H1 (cell line): ENCODE data around the gene FBXO30. TPM values are rescaled to one million over a fixed set of nuclear protein-coding genes. Genes with fewer than 3 reads are reported as not detected.

ENCODE experiments used
- CTCF ChIA-PET: fragments of 300-600 bp; sonication (Branson Sonifier 250); formaldehyde crosslinking; loops from one replicate; lab custom pipeline; 2021; ENCODE audit not compliant: partially characterized antibody; lab: Charles Lee
- POLR2A ChIA-PET: fragments of 300-600 bp; sonication (Branson Sonifier 250); formaldehyde crosslinking; loops from one replicate; lab custom pipeline; 2021; ENCODE audit warnings: inconsistent platforms; ENCODE audit not compliant: partially characterized antibody; lab: Charles Lee
- DNase-seq, 2 experiments: peaks; one replicate each; pipeline versions ENCODE4 v3.0.0 to v3.0.0-alpha.2; 2010 to 2022; ENCODE audit warnings: low spot score in 2 of 2, low read depth in 1 of 2, mixed read lengths in 1 of 2
- FAIRE-seq: peaks from 2 replicates; lab custom pipeline; 2011; peaks lifted over from hg19 to GRCh38; lab: Jason Lieb, UNC
- H2AFZ ChIP-seq: 2 replicates; pipeline ENCODE4 v1.8.1; 2012; ENCODE audit warnings: low read length, inconsistent platforms
- H2AK5ac ChIP-seq: 2 replicates; pipeline ENCODE4 v1.6.1; 2013; ENCODE audit warnings: low read depth, low read length
- H2BK120ac ChIP-seq: replicated peaks from 2 replicates; pipeline ENCODE3; 2013; ENCODE audit warnings: low read depth, low read length, inconsistent platforms
- H2BK12ac ChIP-seq: 2 replicates; pipeline ENCODE4 v1.6.1; 2013; ENCODE audit warnings: low read depth, low read length
- H2BK15ac ChIP-seq: 2 replicates; pipeline ENCODE4 v1.6.1; 2013; ENCODE audit warnings: low read length
- H2BK20ac ChIP-seq: 2 replicates; pipeline ENCODE4 v1.6.1; 2013; ENCODE audit warnings: low read length
- H2BK5ac ChIP-seq: 2 replicates; pipeline ENCODE4 v1.6.1; 2013; ENCODE audit warnings: low read depth, low read length
- H3K14ac ChIP-seq: 2 replicates; pipeline ENCODE4 v1.6.1; 2013; ENCODE audit warnings: inconsistent platforms; ENCODE audit not compliant: insufficient read length
- H3K18ac ChIP-seq: 2 replicates; pipeline ENCODE4 v1.6.1; 2013; ENCODE audit warnings: low read length; ENCODE audit errors: extremely low read depth
- H3K23ac ChIP-seq: 2 replicates; pipeline ENCODE4 v1.6.1; 2013; ENCODE audit warnings: inconsistent platforms; ENCODE audit not compliant: insufficient read length
- H3K23me2 ChIP-seq: 2 replicates; pipeline ENCODE4 v1.6.1; 2013; ENCODE audit warnings: low read depth, low read length
- H3K27ac ChIP-seq: 2 replicates; pipeline ENCODE4 v1.6.1; 2011; ENCODE audit warnings: low read depth, low read length, inconsistent platforms
- H3K27me3 ChIP-seq, 4 experiments: replicated peaks in 1 of 4; 1 replicate in 1 of 4; 2 replicates in 3 of 4; pipeline versions ENCODE4 v1.6.1 to v1.8.1; 2011 to 2013; ENCODE audit warnings: low read length in 3 of 4, mild to moderate bottlenecking in 3 of 4, inconsistent platforms in 2 of 4, mixed read lengths in 2 of 4, moderate library complexity in 1 of 4; ENCODE audit not compliant: control insufficient read depth in 3 of 4, insufficient read depth in 3 of 4; ENCODE audit errors: extremely low read depth in 1 of 4
- H3K36me3 ChIP-seq, 4 experiments: 2 replicates each; pipeline versions ENCODE4 v1.6.1 to v1.8.1; 2011 to 2013; ENCODE audit warnings: mild to moderate bottlenecking in 4 of 4, low read length in 3 of 4, moderate library complexity in 2 of 4, control low read depth in 1 of 4, inconsistent platforms in 1 of 4; ENCODE audit not compliant: insufficient read depth in 4 of 4, control insufficient read depth in 2 of 4
- H3K4ac ChIP-seq: replicated peaks from 2 replicates; pipeline ENCODE3; 2013; ENCODE audit warnings: low read length, low read depth, mixed read lengths, inconsistent platforms; ENCODE audit not compliant: insufficient read length
- H3K4me1 ChIP-seq, 4 experiments: replicated peaks in 1 of 4; 1 replicate in 1 of 4; 2 replicates in 3 of 4; pipeline versions ENCODE4 v1.6.1 to v1.8.1; 2011 to 2013; ENCODE audit warnings: low read length in 3 of 4, inconsistent platforms in 2 of 4, mixed read lengths in 1 of 4; ENCODE audit not compliant: insufficient read depth in 4 of 4, control insufficient read depth in 3 of 4
- H3K4me2 ChIP-seq, 2 experiments: 2 replicates each; pipeline versions ENCODE4 v1.6.1 to v1.8.1; 2011 to 2013; ENCODE audit warnings: low read depth in 2 of 2, low read length in 2 of 2, control low read depth in 1 of 2, inconsistent platforms in 1 of 2, mild to moderate bottlenecking in 1 of 2; ENCODE audit not compliant: insufficient read depth in 1 of 2
- H3K4me3 ChIP-seq, 4 experiments: fragments of 200-600, 300-600 bp in 1 of 4; sonication (generic), shearing (Covaris generic), sonication (Bioruptor Twin) in 1 of 4; 2 replicates each; pipeline versions ENCODE4 v1.5.1 to v1.8.1; 2011 to 2016; ENCODE audit warnings: low read length in 4 of 4, low read depth in 3 of 4, control low read depth in 2 of 4, inconsistent platforms in 2 of 4, mild to moderate bottlenecking in 2 of 4, mixed read lengths in 1 of 4, moderate library complexity in 1 of 4; ENCODE audit not compliant: insufficient read depth in 2 of 4; ENCODE audit errors: extremely low read depth in 1 of 4
- H3K56ac ChIP-seq: replicated peaks from 2 replicates; pipeline ENCODE3; 2013; ENCODE audit warnings: low read depth, mild to moderate bottlenecking, mixed read lengths, low read length, inconsistent platforms; ENCODE audit not compliant: insufficient read length
- H3K79me1 ChIP-seq: 2 replicates; pipeline ENCODE4 v1.6.1; 2013; ENCODE audit warnings: low read depth, low read length, control low read depth
- H3K79me2 ChIP-seq, 2 experiments: 2 replicates each; pipeline versions ENCODE4 v1.6.1 to v1.8.1; 2012 to 2013; ENCODE audit warnings: low read length in 2 of 2, mild to moderate bottlenecking in 2 of 2, inconsistent platforms in 1 of 2; ENCODE audit not compliant: insufficient read depth in 2 of 2, control insufficient read depth in 1 of 2
- H3K9ac ChIP-seq, 4 experiments: replicated peaks in 1 of 4; 1 replicate in 1 of 4; 2 replicates in 3 of 4; pipeline versions ENCODE4 v1.6.1 to v1.8.1; 2011 to 2013; ENCODE audit warnings: low read depth in 3 of 4, low read length in 3 of 4, control low read depth in 2 of 4, mild to moderate bottlenecking in 2 of 4, moderate library complexity in 2 of 4, inconsistent platforms in 1 of 4; ENCODE audit errors: extremely low read depth in 1 of 4
- H3K9me3 ChIP-seq, 2 experiments: 2 replicates each; pipeline versions ENCODE4 v1.6.1 to v1.8.1; 2012 to 2013; ENCODE audit warnings: mild to moderate bottlenecking in 2 of 2, moderate library complexity in 2 of 2, control low read depth in 1 of 2, inconsistent platforms in 1 of 2, low read depth in 1 of 2, low read length in 1 of 2, mixed read lengths in 1 of 2; ENCODE audit not compliant: insufficient read depth in 2 of 2
- H4K20me1 ChIP-seq, 2 experiments: replicated peaks in 1 of 2; 2 replicates each; pipeline versions ENCODE3 to v1.8.1; 2011 to 2013; ENCODE audit warnings: inconsistent platforms in 2 of 2, low read length in 2 of 2, mild to moderate bottlenecking in 1 of 2; ENCODE audit not compliant: insufficient read depth in 2 of 2, control insufficient read depth in 1 of 2
- H4K5ac ChIP-seq: 2 replicates; pipeline ENCODE4 v1.6.1; 2013; ENCODE audit warnings: low read length, low read depth, mixed read lengths, inconsistent platforms; ENCODE audit not compliant: insufficient read length
- H4K8ac ChIP-seq: 2 replicates; pipeline ENCODE4 v1.8.0; 2013; ENCODE audit warnings: mild to moderate bottlenecking, moderate library complexity, low read length, inconsistent platforms; ENCODE audit not compliant: insufficient read depth; ENCODE audit errors: extremely low read depth
- H4K91ac ChIP-seq: replicated peaks from 2 replicates; pipeline ENCODE3; 2013; ENCODE audit warnings: low read length, mixed read lengths, inconsistent platforms; ENCODE audit not compliant: insufficient read length
- MAFK ChIP-seq: IDR thresholded peaks from 2 replicates; pipeline ENCODE4 v1.6.1; 2012; ENCODE audit warnings: low read depth, mild to moderate bottlenecking, improper control_type of control experiment, low read length
- TAF1 ChIP-seq: IDR thresholded peaks from 2 replicates; pipeline ENCODE4 v1.6.1; 2011; ENCODE audit warnings: mild to moderate bottlenecking, low read depth, low read length
- WGBS, 2 experiments: shearing (Covaris generic) in 1 of 2; methylation state at CpG; one replicate each; pipeline versions ENCODE4 v1.1.6 to v1.1.7; 2013 to 2015; ENCODE audit warnings: low lambda C conversion rate in 2 of 2, mixed read lengths in 2 of 2, inconsistent platforms in 1 of 2, low coverage in 1 of 2, missing lambda C conversion rate in 1 of 2; ENCODE audit not compliant: insufficient replicate concordance in 2 of 2, insufficient coverage in 1 of 2, insufficient read length in 1 of 2; ENCODE audit errors: extremely low coverage in 1 of 2, missing lambda C conversion rate in 1 of 2; 5-methylcytosine and 5-hydroxymethylcytosine counted together
- polyA plus RNA-seq, 7 experiments: library from polyadenylated mRNA; depleted of rRNA in 3 of 7; stranded (reverse) in 5 of 7; unstranded in 2 of 7; fragments of >200 nt in 5 of 7; fragments of 200-250 nt in 2 of 7; gene quantifications; 1 replicate in 5 of 7; 2 replicates in 1 of 7; 4 replicates in 1 of 7; pipeline versions ENCODE4 v1.2.1 to v1.2.3, GENCODE V29; 2011 to 2013; ENCODE audit warnings: missing spikeins in 2 of 7, mixed read lengths in 2 of 7
- total RNA-seq: library from RNA; stranded (reverse); fragmentation: NEBNext Ultra II Directional; extraction: Animal tissue kit (Norgen Biotek cat#: 25700); gene quantifications from 2 replicates; pipeline ENCODE4 v1.2.1, GENCODE V29; 2021

FBXO30 gene
- total and polyA plus RNA-seq, 2 of the 8 experiments (the other 6 are each of a cell fraction or from before 2014, with no cell fraction given), result 3.9 to 18.3 TPM

DNA sequence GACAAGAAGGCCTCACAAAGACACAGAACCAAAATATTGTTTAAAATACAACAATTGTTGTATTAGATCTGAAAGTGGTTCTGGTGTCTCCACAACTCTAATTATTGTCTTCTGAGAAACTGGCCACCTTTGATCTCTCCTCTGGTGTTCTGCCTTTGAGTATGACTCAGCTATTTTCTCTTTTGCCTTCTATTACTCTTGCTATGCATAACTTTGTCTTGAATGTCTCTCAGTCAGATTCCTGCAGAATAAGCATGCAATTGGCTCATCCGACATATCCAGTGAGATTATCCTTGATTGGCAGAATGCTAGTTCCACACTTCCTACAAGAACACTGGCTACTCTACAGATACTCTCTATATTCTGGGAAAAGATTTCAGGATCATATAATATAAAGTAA, 65.0 kb downstream of the FBXO30 start:
- H2AK5ac ChIP-seq, result no peak overlapping the region
- H2BK20ac ChIP-seq, result no peak overlapping the region
- H3K4me1 ChIP-seq, result no peaks in the 10 kb centered on the region
- H3K18ac ChIP-seq, result no peak overlapping the region
- DNase-seq (no peak), FAIRE-seq (no peak)
- H2BK15ac ChIP-seq, result no peak overlapping the region
- no peaks in the 10 kb centered on the region for H3K23me2 ChIP-seq
- H4K20me1 ChIP-seq, result no peaks in the 10 kb centered on the region
- no peaks in the 10 kb centered on the region for H3K79me1 ChIP-seq
- H3K36me3 ChIP-seq, result no peaks in the 10 kb centered on the region
- peak; percentile 52 for TF ChIP-seq MAFK
- TF ChIP-seq TAF1, result no peak
- H2BK5ac ChIP-seq, result no peak overlapping the region
- no peak overlapping the region for H3K4me2 ChIP-seq
- H4K91ac ChIP-seq, result no peak overlapping the region
- H4K5ac ChIP-seq, result no peak overlapping the region
- H3K14ac ChIP-seq, result no peak overlapping the region
- H3K4me3 ChIP-seq, result no peak overlapping the region
- no peak overlapping the region for H3K23ac ChIP-seq
- no peaks in the 10 kb centered on the region for H3K9me3 ChIP-seq
- H3K27me3 ChIP-seq, result no peaks in the 10 kb centered on the region
- ChIA-PET CTCF (no interaction called here), POLR2A (no interaction called here)
- H2AFZ ChIP-seq, result no peak overlapping the region
- no peak overlapping the region for H3K4ac ChIP-seq
- no peak overlapping the region for H3K56ac ChIP-seq
- no peak overlapping the region for H2BK12ac ChIP-seq
- H3K79me2 ChIP-seq, result no peaks in the 10 kb centered on the region
- WGBS, 2 experiments, result 100% methylated on average over 1 of the region's 1 CpG; no CpG with 5 or more reads in 1 of the 2 experiments
- H2BK120ac ChIP-seq, result no peak overlapping the region
- no peak overlapping the region for H3K9ac ChIP-seq
- no peak overlapping the region for H4K8ac ChIP-seq
- H3K27ac ChIP-seq, result no peak overlapping the region
